Femur (tissue), 1 donor: ENCODE results near the gene ACO2.
A peak's percentile ranks its signal among the peaks of the same experiment; 100 is the strongest.
"Not testable (repeated sequence)": the region's sequence is repeated elsewhere in the genome, so short reads cannot be mapped to it uniquely, and the experiment has no call there.

ENCODE experiments used
- DNase-seq: peaks from one replicate; pipeline ENCODE4 v3.0.0-alpha.2; 2017

Gene ACO2

DNA sequence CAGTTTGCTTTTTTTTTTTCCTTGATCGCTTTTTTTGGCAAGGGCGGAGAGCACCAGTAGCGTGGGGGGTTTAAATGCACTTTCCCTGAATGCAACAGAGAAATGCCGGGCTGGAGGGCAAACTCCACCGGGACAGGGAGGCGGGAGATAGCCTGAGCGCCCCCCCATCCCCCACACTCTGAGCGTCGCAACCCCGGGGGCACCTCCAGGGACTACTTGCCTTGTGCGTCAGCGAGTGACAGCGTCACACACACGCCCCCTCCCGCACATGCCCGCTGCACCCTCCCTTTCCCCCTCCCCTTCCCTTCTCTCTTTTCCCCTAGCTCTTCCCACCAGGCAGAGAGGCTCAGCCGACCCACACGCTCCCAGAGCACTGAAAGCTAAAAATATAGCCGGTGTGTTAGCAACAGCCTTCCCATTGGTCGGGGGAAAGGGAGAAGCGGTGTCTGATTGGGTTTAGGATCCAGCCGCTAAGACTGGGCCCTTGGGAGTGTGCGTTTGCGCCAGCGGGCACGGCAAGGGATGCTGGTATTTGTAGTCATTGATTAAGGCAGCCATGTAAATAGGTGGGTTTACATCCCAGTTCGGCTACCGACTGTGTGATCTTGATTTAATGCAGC lies 20.6 kb upstream of the ACO2 start:
- peak; percentile 99 for DNase-seq

DNA sequence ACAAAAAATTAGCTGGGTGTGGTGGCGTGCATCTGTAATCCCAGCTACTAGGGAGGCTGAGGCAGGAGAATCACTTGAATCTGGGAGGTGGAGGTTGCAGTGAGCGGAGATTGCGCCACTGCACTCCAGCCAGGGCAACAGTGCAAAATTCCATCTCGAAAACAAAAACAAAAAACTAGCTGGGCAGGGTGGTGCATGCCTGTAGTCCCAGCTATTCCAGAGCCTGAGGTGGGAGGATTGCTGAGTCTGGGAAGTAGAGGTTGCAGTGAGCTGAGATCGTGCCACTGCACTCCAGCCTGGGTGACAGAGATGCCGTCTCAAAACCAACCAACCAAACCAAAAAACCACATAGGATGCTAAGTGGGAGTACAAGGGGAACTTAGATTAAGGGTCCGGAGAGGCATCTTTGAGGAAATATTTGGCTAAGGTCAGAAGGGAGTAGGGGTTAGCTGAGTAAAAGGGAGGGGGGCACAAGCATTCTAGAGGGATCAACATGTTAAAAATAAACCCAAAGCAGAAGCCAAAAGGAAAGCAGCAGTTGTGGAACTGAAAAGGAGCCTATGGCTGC lies 10.7 kb upstream of the ACO2 start:
- no peak for DNase-seq

DNA sequence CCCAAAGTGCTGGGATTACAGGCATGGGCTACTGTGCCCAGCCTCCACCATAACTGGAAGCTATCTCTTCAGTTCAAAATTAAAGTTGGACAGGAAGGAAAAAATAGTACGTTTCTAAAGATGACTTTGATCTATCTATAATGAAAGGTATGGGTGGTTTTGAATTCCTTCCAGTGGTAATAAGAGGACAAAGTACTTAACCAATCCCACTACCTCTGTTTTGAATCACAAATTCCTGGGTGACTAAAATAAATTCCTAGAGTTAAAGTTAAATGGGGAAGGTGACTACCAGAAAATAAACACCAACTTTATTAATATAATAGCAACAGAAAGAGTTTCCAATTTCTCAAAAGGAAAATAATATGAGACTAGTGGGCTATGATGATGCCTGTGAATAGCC lies 9.5 kb upstream of the ACO2 start:
- DNase-seq: no peak

DNA sequence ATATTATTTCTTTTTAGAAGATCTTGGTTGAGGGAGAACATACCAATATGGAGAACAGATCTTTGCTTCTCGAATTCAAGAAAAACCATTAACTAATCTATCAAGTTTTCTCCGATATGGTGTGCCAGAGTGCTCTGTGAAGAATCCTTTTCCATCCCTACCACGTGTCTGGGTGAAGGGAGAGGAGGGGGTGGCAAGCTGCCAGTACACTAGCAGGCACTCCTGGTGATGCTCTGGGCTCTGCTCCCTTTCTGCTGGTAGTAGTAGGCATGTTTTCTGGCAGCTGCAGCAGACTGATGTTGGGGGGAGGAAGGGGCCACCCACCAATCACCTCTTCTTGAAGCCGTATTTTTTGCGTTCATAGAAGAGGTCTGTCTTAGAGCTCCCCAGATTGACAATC lies 8.8 kb upstream of the ACO2 start:
- DNase-seq: not testable (repeated sequence)

DNA sequence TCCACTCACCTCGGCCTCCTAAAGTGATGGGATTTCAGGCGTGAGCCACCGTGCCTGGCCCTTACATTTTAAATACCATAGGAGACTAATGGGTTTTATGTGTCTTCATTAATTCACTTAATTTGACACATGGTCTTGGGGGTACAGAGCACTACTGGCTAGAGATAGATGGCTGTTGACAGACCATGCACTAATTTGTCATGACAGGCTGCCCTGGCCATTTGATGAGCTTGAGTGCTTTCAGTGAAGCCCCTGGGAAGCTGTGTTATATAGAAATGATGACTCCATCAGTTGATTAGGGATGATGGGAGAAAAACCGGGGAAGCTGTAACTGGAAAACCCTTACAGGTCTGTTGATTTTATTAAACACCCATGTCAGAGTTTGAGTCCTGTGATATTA lies 7.0 kb upstream of the ACO2 start:
- DNase-seq: no peak

DNA sequence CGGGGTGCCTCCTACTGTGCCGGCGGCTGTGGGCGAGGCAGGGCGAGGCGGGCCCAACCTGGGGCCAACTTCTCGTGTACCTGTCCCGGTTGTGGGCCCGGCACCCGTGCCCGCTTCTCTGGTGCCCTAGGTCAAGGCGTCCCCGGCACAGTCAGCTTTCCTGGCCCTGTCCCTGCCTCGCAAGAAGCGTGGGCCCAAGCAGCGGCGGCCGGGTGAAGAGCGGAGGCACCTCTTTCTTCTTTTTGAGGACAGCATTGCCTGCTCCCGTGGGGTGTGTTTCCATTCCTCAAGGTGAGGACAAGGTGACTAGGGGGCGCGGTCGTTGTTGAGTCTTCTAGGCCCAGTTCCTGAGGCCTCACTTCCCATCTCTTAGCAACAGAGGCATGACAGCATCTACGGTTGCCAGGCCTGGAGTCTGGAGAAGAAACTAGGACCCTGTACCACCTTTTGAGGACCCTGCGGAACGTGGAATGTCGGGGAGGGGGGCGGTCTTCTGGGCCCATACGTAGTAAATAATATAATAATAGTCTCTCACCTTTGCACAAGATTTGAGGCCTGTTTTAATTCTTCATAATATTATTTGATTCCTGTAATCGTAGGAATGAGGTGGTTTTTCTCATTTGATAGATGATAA lies 418 bp downstream of the ACO2 start:
- no peak for DNase-seq

DNA sequence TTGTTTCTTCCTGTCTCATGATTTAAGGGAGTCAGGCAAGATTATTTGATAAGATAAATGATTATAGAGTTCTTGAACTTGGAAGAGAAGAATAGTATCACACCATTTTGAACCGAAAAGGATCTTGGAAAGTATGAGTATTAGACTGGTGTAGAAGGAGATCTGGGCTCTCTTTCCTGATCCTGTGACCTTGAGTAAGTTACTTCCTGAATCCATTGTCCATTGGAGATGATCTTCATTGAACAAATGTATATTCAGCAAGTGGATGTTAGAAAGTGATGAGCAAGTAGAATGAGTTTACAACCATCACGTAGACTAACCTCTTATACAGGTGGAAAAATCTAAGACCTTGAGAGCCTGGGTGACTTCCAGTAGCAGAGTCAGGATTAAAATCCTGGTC lies 2.0 kb downstream of the ACO2 start:
- DNase-seq: no peak

DNA sequence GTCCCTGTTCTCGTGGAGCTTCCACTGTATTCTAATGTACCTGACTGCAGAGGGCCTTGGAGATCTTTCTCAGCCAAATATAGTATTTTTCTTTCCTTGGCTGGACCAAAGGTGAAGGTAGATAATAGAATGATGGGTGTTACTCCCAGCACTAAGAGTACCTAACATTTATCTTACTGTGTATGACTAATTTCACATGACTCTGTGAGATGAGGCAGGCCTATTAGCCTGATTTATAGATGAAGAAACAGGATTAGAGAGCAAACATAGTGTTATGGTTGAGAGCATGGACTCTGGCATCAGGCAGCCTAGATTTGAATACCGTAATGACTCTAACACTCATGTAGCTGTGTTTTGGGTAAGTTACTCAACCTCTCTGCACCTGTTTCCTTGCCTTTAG lies 2.7 kb downstream of the ACO2 start:
- no peak for DNase-seq

DNA sequence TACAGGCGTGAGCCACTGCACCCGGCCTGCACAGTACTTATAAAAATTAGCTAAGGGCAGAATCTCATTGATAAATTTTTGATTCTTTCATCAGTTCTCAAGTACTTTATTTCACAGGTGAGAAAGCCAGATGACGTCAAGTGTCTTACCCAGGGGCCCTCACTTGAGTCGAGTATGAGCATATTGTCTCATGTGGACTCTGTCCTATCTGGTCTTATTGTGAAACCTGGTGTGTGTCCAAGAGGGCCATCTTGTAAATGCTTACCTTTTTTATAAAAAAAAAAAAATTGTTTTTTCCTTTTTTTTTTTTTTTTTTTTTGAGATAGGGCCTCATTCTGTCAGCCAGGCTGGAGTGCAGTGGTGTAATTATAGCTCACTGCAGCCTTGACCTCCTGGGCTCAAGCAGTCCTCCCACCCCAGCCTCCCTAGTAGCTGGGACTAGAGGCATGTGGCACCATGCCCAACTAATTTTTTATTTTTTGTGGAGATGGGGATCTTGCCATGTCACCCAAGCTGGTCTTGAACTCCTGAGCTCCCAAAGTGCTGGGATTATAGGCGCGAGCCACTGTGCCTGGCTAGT lies 6.0 kb downstream of the ACO2 start:
- no peak for DNase-seq

DNA sequence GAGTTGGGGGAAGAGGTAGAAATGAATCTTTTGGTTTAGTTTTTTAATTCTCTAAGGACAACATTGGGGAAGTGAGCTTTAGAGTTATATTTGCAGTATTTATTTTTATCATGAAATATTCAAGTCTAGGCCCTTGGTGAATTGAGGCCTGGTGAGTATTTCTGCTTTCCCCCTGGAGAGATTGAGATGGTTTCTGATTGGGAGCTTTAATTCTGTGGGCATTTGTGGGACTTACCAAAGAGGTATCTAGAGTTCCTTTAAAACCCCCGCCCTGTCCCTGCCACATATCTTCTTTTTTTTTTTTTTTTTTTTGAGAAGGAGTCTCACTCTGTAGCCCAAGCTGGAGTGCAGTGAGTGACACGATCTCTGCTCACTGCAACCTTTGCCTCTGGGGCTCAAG lies 9.6 kb downstream of the ACO2 start:
- no peak for DNase-seq

DNA sequence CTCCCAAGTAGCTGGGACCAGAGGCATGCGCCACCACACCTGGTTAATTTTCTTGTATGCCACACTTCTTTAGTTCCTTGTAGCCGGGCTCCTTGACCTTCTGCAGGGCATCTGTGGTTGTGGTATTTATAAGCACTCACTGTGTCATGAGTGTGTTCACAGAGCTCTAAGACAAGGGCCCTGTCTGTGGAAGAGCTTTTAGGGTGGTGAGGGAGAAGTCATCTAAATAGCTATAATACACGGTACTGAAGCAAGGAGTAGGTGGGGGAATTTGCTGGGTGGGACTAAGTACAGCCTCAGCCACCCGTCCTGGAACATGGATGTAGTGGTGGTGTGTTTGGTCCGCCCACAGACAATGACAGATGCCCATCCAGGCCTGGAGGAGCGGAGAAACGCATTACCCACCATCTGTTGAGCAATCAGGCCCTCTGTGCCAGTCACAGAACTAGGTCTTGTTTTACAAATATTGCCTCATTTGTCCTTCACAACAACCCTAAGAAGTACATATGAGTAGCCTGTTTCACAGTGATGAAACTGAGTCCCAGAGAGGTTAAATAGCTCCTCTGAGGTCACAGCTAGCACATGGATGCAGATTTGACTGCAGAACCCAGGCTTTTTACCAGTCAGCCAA lies 10.1 kb downstream of the ACO2 start:
- DNase-seq: no peak

DNA sequence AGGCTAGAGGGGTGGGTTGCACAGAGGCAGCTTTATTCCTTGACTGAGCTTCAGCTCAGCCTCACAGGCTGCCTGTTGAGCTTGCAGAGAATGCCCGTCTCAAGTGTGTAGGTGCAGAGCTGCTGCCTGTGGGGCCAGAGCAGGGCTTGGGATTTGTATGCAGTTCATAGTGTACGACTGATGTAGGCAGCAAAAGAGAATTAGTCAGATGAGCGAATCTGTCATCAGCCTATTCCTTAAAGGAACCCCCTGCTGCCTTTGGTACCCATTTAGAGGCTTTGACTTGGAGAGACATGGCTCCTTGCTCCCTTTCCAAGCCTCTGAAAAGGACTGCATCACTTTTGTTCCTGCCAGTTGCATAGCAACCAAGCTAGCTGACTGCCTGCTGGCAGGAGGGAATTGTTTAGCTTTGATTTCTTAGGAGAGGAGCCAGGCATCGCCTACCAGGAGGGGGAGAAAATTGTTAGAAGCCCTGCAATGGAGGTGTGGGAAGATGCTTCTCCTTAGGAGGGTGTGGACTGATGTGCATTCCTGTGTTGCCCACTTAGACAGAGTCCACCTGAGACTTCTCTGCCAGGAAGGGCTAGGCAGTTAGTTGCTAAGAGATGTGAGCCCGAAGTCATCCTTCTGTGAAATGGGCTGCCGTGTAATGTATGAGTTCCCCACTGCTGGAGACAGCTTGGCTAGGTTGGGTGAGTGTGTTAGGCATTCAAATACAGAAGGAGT lies 10.9 kb downstream of the ACO2 start:
- DNase-seq: peak; percentile 38

DNA sequence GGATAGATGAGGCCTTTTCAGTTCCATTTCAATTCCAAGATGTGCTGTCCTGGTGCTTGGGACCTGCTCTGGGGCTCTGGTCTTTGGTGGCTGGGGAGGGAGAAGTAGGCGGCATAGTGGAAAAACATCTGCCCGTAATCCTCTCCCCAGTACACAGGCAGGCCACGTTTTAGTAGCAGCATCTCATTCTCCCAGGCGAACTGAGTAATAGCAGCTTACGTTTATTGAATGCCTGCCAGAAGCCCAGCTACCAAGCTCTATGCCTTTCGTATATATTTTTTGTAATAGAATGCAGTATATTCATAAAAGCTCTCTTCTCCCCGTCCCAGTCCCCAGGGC lies 11.4 kb downstream of the ACO2 start:
- DNase-seq: peak; percentile 49

DNA sequence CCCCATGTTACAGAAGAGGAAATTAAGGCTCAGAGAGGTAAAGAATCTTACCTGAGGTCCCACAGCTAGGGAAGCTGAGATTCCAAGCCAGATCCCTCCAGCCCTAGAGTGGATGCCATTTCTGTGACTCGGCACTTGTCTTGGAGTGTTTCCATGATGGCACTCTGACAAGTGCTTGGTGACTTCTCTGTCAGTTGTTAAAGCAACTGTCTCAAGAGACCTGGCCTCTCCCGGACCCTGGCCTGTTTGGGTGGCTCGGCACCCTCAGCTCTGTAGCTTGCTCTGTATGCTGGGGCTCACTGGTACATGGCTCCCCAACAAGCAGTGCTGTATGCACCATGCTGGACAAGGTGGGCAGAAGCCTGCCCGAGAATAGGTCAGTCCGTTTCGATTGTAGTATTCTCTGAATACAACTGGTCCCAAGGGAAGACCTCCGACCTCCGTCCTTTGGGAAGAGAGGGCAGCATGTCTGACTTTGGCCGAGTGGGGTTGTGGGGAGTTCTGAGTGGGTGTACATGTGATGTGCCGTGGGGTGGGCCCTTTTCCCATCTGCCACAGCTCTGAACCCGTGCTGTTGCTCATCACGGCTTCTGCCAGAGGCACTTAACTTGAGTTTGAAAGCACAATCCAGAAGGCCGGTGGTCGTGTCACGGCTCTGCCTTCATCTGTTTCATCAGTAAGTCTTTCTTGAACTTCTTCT lies 12.4 kb downstream of the ACO2 start:
- DNase-seq: no peak

DNA sequence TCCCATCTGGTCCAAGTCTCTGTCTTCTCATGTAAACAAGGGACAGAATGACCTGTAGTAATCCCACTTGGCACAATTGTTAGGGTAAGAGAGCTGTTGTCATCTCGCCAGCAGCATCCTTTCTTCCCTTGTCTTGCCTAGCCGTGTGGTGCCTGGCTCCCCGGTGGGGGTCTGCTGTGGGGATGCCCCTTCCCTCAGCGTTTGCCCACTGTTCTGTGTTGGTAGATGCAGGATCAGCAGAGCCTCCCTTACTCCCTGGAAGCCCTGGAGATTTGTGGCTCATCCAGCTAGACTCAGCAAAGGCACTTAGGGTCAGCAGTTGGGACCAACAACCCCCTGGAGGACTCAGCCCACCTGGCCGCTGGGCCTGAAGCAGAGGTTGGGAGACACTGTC lies 13.0 kb downstream of the ACO2 start:
- DNase-seq: no peak

DNA sequence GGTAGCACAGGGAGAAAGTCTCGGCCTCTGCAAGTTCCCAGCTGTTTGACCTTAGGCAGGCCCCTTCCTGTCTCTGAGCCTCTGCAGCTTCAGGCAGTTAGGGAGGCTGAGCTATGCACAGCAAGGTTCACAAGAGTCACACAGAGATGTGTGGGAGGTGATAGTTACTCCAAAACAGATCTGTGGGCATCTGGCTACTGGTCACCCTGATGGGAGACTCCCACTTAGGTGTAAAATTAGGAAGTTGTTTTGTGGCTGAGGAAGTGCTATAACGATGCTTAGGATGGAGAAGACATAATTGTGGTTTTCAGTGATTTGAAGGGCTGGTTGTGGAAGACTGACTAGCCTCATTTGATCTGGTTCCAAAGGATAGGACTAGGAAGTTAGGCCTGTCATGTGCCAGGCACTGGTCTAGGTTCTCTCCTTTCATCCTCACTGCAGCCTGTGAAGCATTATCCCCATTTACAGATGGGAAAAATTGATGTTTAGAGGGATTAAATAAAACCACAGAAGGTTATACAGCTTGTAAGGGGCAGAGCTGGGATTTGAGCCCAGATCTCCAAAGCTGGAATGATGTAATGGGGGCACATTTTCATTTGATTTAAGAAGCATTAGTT lies 13.5 kb downstream of the ACO2 start:
- no peak for DNase-seq

DNA sequence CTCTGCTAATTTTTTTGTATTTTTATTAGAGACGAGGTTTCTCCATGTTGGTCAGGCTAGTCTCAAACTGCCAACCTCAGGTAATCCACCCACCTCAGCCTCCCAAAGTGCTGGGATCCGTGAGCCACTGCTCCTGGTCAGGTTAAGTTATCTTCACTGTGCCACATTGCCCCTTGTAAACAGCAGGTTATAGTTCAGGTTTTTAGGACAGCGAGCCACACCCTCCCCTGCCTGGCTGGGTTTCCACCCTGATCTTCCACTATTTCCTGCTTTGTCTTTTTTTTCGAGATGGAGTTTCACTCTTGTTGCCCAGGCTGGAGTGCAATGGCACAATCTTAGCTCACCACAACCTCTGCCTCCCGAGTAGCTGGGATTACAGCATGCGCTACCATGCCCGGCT lies 16.1 kb downstream of the ACO2 start:
- no peak for DNase-seq

DNA sequence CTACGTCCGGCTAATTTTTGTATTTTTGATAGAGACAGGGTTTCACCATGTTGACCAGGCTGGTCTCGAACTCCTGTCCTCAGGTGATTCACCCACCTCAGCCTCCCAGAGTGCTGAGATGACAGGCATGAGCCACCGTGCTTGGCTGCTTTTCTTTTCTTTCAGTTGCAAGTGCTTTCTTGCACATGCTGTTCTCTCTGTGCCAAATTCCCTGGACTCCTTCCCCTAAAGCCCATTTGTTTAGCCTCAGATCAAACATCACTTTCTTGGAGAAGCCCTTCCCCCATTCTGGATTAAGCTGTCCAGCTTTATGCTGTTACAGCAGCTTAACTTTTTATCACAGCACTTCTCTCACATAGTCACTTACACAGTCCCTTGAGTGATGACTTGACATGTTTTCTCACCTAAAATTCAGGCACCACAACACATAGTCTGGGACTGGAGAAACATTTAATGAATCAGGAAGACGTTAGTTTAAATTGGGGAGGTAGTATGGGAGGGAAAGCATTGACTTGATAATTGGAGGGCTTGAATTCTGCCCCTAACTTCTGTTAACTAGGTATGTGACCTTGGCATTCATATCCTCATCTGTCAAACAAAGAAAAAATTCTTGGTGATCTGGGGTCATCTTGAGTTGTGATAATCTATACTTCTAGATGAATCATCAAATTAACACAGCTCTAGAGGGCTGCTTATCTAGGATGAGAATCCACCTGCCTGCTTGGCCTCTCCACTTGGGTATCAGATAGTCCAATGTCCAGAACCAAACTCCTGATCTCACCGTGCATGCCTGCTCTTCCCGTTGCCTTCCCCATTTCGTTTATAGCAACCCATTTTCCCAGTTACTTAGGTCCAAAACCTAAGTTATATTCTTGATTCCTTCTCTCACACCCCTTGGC lies 18.4 kb downstream of the ACO2 start:
- no peak for DNase-seq

DNA sequence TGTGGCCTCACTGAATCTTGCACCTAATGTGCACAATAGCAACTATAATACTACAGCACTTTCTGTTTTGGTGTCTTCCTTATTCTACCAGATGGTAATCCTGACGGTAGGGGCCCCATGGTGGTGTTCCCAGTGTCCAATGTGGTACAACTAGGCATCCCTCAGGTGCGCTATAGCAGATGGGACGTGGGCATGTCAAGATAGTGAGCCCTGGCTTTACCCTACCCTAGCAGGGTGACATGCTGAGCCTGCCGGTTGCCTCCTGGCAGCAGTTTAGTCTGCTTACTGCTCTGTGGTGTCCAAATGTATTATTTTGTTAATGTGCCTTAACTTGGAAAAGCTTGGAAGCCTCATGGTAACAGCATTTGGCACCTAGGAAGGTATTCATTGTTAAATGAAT lies 19.2 kb downstream of the ACO2 start:
- no peak for DNase-seq

DNA sequence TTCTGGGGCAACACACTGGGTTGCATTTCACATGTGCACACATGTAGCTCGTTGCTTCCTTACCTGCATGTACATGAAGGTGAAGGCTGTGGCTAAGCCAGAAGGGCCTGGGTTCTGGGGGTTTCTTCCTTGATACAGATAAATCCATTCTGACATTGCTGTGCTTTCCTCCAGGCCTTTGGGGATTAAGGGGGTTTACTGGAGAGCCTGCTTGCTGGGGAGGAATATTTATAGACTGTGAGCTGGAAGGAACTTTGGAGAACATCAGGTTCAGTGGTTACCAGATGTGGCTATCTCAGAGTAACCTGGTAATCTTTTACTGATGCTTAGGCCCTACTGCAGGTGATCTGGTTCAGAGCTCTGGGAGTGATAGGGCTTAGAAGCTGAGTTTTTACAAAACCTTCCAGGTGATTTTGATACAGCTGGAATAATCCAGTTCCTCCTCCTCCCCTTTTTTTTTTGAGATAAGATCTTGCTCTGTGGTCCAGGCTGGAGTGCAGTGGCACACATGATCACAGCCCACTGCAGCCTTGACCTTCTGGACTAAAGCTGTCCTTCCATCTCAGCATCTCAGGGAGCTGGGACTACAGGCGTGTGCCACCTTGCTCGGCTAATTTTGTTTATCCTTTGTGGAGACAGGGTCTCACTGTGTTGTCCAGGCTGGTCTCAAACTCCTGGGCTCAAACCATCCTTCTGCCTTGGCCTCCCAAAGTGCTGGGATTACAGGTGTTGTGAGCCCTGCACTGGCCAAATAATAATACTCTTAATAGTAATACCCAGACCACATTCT lies 19.9 kb downstream of the ACO2 start:
- DNase-seq: no peak
